AG10803 (cell line): ENCODE data around the gene ACTL7A.
"Not testable (repeated sequence)": the region's sequence is repeated elsewhere in the genome, so short reads cannot be mapped to it uniquely, and the experiment has no call there.

Source experiments
- DNase-seq: peaks from one replicate; pipeline ENCODE4 v3.0.0; 2010; ENCODE audit warnings: low read depth
- H3K4me3 ChIP-seq: 2 replicates; pipeline ENCODE4 v1.5.1; 2011; ENCODE audit warnings: mild to moderate bottlenecking, low read length, control low read depth
- TF ChIP-seq, protein P1 (sequence below): conservative IDR thresholded peaks from 2 replicates; pipeline ENCODE4 v1.5.1; 2011; ENCODE audit warnings: mild to moderate bottlenecking, low read length, control low read depth, inconsistent platforms

Gene ACTL7A

DNA sequence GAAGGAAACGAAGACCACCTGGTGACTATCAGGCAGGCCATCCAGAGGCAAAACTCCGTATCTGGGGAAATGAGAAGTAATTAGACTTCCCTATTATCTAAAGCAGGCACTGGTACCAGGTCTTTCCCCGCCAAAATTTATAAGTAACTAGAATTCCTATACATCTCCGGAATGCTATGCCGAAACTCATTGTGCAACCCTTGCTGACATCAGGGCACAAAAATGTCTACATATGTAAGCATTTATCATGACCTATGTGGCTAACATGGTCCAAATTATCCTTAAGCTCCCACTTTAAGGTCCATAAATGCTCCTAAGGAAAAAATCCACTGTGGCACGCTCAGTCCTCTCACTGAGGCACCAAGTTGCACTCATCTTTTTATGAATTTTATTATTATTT is 24.0 kb upstream of the ACTL7A start:
- no peak overlapping the region for H3K4me3 ChIP-seq
- DNase-seq = peak; percentile 13
- TF ChIP-seq, protein P1, sequence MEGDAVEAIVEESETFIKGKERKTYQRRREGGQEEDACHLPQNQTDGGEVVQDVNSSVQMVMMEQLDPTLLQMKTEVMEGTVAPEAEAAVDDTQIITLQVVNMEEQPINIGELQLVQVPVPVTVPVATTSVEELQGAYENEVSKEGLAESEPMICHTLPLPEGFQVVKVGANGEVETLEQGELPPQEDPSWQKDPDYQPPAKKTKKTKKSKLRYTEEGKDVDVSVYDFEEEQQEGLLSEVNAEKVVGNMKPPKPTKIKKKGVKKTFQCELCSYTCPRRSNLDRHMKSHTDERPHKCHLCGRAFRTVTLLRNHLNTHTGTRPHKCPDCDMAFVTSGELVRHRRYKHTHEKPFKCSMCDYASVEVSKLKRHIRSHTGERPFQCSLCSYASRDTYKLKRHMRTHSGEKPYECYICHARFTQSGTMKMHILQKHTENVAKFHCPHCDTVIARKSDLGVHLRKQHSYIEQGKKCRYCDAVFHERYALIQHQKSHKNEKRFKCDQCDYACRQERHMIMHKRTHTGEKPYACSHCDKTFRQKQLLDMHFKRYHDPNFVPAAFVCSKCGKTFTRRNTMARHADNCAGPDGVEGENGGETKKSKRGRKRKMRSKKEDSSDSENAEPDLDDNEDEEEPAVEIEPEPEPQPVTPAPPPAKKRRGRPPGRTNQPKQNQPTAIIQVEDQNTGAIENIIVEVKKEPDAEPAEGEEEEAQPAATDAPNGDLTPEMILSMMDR = no peak

DNA sequence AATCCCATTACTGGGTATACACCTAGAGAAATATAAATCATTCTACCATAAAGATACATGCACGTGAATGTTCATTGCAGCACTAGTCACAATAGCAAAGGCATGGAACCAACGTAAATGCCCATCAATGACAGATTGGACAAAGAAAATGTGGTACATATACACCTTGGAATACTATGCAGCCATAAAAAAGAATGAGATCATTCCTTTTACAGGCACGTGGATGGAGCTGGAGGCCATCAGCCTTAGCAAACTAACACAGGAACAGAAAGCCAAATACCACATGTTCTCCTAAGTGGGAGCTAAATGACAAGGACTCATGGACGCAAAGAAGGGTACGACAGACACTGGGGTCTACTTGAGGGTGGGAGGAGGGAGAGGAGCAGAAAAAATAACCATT is 22.5 kb upstream of the ACTL7A start:
- not testable (repeated sequence) for DNase-seq, H3K4me3 ChIP-seq

DNA sequence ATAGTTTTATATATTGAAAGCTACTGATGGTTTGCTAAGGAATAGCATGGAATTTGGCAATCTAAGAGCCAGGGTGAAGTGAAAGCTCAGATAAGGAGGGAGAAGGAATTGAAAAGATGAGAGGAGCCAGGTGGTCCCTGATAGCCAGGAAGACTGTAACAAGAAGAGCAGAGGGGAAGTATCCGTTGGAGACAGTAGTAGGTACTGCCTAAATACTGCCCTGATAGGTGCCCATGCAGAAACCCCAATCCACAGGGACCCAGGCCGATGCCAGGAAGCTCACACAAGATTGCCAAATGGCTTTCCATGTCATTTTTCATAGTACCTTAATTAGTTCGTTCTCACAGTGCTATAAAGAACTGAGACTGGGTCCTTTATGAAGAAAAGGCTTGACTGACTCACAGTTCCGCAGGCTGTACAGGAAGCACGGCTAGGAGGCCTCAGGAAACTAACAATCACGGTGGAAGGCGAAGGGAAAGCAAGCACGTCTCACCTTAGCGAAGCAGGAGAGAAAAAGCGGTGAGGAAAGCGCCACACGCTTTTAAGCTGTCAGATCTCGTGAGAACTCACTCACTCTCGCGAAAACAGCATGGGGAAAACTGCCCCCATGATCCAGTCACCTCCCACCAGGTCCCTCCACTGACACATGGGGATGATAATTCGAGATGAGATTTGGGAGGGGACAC is 19.3 kb upstream of the ACTL7A start:
- H3K4me3 ChIP-seq = no peak overlapping the region
- TF ChIP-seq, protein P1 = no peak
- no peak for DNase-seq

DNA sequence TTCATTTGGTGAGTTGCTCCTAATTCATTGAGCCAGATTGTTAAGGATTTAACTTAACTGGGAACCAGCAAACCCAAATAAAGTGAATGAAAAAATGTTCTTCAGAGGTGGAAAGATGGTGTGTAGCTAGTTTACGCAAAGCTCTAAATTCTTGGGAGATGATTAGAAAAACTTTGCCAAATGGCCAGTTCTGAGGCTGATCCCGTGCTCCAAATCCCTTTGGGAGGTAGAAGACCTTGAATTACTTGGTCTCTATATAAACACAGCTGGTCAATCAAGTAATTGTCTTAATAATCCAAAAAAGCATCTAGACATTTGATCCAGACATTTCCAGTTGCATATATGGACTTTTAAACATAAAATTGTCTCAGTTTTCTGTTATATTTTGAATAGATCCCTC is 17.7 kb upstream of the ACTL7A start:
- TF ChIP-seq, protein P1 = no peak
- no peak for DNase-seq
- no peak overlapping the region for H3K4me3 ChIP-seq

DNA sequence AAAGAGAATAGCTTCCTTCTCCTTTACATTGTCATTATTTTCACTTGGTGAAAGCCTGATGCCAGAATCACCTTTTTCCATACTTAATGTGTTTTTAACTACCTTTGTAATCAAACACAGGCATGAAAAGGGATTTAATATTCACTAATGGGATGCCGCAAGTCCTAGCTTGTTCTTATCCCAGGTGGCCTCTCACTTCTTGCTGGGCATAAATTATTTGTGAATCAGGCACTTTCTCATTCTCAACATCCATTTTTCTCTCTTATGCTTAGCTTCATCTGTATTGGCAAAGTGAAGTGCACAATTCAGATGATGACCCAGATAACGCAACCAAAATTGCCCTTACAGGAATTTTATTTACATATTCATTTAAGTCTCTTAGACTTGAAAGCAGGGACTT is 17.2 kb upstream of the ACTL7A start:
- TF ChIP-seq, protein P1 = no peak
- no peak for DNase-seq
- H3K4me3 ChIP-seq = no peak overlapping the region

DNA sequence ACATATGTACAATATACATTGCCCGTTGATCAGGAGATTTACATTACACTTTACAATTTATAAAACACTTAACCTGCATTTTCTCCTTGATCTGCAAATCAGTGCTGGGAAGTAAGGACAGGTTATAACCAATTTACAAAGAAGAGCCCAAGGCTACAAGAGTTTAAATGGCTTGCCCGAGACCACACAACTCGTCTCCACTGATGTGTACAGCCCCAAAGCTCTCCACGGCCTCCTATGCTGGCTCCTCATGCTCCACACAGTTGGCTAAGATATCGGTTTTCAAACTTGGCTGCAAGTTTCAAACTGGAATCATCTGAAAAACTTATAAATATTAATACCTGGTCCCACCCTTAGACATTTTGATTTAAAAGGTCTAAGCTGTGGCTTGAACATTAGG is 16.6 kb upstream of the ACTL7A start:
- TF ChIP-seq, protein P1 = no peak
- DNase-seq = no peak
- no peak overlapping the region for H3K4me3 ChIP-seq

DNA sequence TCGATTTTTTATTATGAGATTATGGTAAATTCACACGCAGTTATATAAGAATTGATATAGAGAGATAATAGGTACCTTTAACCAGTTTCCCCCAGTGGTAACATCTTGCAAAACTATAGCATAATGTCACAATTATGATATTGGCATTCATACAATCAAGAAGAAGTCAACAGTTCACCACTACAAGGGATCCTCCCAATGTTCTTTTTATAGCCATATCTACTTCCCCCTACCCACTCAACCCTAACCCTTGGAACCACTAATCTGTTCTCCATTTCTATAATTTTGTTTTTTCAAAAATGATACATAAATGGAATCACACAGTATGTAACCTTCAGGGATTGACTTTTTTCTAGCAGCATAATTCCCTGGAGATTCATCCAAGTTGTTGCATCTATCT is 16.1 kb upstream of the ACTL7A start:
- TF ChIP-seq, protein P1 = no peak
- H3K4me3 ChIP-seq = no peak overlapping the region
- DNase-seq = no peak

DNA sequence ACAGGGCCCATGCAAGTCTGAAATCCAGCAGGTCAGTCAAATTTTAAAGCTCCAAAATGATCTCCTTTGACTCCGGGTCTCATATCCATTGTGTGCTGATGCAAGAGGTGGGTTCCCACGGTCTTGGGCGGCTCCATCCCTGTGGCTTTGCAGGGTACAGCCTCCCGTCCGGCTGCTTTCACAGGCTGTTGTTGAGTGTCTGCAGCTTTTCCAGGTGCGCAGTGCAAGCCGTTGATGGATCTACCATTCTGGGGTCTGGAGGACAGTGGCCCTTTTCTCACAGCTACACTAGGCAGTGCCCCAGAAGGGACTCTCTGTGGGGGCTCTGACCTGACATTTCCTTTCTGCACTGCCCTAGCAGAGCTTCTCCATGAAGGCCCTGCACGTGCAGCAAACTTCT is 13.8 kb upstream of the ACTL7A start:
- not testable (repeated sequence) for DNase-seq, H3K4me3 ChIP-seq
